GM08714 (cell line): Measurements from ENCODE around the gene TAL2.

Experiments
- H3K4me3 ChIP-seq: fragments of 200-500 bp; sonication (Bioruptor generic); 2 replicates; pipeline ENCODE4 v1.5.1; 2014; ENCODE audit warnings: mild to moderate bottlenecking, low read length, inconsistent platforms
- ZNF274 ChIP-seq: IDR thresholded peaks from 2 replicates; pipeline ENCODE4 v1.6.1; 2012; ENCODE audit warnings: mild to moderate bottlenecking, low read depth, low read length

The TAL2 gene

DNA sequence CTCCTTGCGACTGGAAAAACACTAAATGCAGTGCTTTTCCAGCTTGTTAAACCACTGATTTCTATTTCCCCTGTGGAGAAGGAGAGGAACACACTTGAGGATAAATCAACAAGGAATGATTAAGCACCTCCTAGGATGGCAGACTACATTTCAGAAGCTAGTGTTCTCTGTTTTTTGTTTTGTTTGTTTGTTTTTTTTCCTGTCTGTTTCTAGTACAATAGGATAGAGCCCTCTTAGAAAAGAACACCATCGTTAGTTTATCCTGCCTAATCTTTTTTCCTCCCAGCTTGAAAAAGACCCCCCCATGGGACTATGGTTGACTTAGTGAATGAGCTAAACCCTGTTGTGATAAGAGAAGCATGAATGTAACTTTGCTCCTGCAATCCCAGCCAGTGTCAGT lies 3.9 kb upstream of the TAL2 start:
- no peak for TF ChIP-seq ZNF274
- no peak overlapping the region for H3K4me3 ChIP-seq

DNA sequence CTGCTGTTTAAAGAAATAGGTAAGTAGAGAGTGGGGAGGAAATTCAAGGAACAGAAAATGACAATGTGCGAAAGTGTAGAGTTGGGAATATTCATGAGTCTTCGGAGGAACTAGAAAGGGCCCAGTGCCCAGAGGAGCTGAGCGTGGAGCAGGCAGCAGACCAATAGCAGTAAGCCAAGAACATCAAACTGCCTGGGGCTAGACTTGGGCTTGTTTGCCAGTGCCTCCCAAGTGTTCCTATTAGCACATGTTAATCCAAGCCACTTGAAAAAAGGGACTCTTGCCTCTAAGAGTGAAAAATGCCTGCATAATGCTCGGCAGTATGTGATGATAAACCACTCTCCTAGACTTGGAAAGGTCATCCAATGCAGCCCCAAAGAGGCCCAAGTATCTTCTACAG lies 1.2 kb upstream of the TAL2 start:
- no peak for TF ChIP-seq ZNF274
- H3K4me3 ChIP-seq = no peak overlapping the region

DNA sequence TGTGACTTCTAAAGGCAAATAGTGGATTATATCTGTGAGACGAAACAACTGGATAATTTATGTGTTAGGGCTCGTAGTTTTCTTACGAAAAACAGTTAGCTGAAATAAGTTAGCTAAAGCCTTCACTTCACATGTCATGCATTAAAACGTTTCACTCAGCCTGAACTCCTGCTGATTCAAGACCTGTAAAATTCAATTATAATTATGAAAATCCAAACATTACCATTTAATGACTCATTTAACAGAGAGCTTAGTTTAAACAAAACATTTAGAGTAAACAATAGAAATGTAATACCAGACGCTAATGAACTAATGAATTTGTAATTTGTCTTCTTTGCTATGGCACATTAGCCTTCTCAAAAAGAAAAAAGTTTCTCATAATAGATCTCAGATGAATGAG lies 1.7 kb downstream of the TAL2 start:
- H3K4me3 ChIP-seq = no peak overlapping the region
- no peak for TF ChIP-seq ZNF274

DNA sequence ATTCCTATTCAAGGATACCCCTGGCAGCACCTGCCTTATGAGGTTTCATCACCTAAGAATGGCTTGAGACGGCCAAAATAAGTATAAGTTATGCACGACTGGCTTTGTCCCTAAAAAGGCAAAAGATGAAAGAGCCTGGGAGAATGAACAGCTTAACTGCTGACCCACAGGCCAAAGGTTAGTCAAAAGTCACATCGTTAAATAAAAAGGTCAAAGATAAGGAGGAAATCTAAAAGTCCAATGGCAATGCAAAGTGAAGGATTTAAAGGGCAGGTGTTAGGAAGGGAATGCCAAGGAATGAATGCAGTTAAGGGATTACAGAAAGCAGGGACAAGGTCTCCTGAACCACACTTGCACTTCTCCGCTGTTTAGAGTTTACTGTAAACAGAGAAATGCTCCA lies 5.6 kb downstream of the TAL2 start:
- TF ChIP-seq ZNF274 = no peak
- H3K4me3 ChIP-seq = no peak overlapping the region

DNA sequence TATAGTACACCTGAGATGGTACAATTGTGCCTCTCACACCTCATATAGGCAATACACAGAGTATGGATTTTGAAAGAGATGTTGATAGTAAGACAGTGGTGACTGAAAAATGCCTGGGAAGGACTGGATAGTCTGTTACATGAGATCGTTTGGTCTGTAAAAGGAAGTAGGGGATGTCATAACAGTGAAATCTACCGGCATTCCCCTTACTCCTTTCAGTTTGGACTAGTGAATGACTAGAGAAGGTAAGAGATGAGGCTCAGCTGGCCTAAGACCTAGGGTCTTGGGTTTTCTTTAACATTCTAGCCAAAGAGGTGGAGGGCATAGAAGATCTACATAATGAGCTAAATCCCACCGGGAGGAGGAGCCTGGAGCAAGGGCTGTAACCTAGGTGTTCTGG lies 8.1 kb downstream of the TAL2 start:
- TF ChIP-seq ZNF274 = no peak

DNA sequence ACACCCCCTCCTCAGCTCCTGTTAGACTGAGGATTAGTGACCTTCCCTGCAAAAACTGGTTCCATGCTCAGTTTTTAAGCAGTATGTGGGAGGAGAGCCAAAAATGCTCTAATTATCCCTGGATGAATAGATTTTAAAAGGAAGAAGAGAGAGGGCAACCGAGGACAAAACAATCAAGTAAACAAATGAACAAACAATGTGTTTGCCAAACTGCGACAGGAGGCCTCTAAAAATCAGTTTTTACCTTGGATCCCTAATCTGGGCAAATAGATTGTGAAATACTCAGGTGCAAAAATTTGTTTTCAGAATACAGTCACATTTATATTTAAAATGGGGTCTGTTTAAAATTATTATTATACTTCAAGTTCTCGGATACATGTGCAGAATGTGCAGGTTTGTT lies 8.5 kb downstream of the TAL2 start:
- no peak for TF ChIP-seq ZNF274
- no peak overlapping the region for H3K4me3 ChIP-seq

More for the DNA sequence above, 8.1 kb downstream of the TAL2 start:
- H3K4me3 ChIP-seq = no peak overlapping the region

DNA sequence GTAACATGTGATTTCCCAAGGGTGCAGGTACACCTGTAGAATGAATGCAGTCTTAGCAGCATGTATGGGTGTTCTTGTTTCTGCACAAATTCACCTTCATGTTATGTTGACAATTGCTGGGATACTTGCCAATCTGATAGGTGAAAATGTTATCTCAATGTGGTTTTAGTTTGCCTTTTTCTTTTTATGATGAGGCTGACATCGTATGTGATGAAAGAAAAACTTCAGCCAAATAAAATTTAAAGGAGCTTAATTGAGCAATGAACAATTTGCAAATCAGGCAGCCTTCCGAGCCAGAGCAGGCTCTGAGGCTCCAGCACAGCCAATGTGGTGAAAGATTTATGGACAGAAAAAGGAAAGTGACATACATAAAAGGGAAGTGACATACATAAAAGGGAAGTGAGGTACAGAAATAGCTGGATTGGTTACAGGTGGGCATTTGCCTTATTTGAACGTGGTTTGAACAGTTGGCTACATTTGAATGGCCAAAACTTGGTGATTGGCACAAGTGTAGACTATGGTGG lies 10.5 kb downstream of the TAL2 start:
- TF ChIP-seq ZNF274 = no peak

DNA sequence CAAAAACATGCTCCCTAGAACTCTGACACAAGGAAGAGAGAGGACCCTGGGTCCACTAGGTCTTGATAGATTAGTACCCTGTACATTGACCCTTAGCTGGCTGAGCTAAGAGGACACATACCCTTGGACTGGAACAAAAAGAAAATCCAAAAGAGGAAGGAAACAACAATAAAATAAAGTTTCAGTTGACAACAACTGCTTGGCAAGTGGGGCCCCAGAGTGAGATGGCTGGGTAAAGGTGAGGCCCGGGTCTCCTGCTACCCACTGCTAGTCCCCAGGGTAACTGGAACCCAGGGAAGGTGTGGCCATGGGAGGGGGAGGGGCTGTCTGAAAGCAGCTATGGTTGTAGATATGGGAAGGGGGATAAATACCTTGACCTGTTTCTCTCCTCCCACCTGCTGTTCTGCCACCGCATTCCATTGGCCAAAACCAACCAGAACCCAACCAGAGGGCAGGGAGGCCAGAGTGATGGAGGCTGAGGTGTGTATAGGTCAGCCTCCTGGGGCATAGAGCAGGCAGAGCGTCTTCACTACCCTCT lies 11.7 kb downstream of the TAL2 start:
- no peak for TF ChIP-seq ZNF274
- no peak overlapping the region for H3K4me3 ChIP-seq

More for the DNA sequence above, 10.5 kb downstream of the TAL2 start:
- no peak overlapping the region for H3K4me3 ChIP-seq

DNA sequence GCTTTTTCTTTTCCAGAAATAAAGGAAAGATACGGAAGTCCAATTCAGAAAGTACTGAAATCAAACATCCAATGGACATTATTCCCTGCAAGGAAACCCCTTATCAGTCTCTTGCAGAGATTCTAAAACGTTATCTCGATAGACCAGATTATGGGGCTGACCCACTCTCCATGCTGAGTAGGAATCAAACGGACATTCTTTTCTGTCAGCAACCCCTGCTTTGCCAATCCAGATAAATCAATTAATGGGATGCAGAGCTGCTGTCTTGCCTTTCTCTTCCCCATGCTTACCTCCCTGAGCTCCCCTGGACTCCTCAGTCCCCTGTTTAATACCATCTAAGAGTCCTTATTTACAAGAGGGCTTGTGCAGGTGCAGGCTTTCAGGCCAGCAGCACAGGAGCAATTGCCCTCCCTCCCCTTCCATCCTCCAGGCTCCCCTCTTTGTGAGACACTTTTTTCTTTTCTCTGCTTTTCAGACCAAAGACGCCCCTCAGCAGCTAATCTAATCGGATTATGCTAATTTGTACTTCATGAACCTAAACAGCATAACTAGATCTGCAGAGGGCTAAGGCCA lies 14.2 kb downstream of the TAL2 start:
- no peak overlapping the region for H3K4me3 ChIP-seq
- no peak for TF ChIP-seq ZNF274

DNA sequence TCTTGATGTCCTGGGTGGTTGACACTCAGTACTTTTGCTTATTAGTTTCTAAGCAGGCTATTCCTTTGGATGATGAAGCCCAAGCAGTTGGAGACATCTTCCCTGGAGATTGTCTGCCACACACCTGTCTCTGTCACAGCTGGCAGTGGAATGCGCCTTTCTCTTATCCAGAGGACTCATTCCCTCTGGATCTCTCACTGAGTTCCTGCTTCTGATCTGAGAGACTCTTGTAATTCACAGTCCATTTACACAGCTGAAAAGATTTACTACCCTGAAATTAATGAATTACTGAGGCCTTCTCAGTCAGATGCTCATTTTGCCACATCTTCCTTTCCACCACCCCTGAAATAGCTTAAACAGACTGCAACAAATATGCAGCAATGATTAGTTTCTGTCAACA lies 15.9 kb downstream of the TAL2 start:
- no peak overlapping the region for H3K4me3 ChIP-seq
- TF ChIP-seq ZNF274 = no peak

DNA sequence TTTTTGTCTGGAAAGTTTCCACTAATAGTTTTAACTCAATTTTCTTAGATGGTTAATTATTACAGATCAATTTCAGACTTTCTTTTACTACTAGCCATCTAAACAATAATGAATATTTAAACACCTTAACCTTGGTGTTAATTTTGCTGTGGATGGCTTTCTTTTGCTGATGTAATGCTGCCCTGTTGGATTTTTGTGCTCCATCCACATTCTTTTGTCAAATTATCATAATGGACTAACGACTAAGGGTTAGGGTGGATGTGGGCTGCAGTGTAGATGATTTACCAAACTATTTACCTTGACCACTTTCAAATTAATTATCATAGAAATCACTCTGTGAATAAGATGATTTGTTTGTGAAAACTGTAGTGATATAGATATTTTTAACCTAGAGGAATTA lies 16.5 kb downstream of the TAL2 start:
- no peak overlapping the region for H3K4me3 ChIP-seq
- no peak for TF ChIP-seq ZNF274

DNA sequence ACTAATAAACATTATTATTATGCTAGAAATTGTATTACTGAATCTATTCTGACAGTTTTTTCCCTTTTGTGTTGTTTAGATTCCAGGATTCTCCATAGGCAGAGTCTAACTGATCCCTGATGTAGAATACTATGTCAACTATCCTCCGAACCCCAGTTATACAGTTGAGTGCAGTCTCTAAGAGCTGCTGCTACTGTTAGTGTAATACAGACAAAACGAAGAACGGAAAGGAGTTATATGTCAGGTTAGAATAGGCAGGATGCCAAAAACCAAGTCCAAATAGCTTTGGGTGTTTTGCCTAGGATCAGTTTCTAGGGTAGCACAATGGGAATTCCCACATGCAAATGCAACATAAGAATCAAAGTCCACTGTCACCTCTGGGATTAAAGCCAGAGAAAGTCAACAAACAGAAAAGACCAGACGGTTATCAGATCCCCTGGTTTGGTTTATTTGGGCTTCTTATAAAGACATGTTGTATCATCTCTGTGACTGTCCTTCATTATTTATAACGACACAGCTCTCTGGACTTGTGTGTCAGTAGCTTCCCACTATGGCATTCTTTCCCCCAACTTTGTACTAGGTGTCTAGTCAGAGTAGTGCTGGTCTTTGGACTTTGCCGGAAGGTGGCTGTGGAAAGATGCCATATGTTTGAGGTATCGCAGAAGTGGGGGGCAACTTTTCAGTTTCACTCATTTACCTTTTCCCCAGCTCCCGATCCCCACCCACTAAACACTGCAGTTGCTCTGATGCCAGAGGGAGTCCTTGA lies 17.2 kb downstream of the TAL2 start:
- no peak for TF ChIP-seq ZNF274
- H3K4me3 ChIP-seq = no peak overlapping the region

DNA sequence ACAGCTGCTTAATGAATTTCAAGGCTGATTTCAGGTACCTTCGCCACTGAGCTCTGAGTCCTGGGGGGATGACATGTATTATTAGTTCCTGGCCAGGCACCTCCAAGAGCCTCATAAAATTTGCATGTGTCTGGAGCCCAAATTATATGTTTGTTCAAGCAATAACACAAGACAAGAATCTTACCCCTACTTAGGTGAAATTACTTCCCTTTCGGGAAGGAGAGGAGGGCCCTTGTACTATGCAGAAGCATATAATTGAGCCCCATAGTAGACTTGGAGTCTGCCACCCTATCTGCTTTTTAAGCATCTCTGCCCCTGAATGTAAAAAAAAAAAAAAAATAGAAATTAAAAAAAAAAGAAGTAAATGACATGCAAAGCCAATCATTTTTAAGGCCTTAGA lies 19.1 kb downstream of the TAL2 start:
- no peak overlapping the region for H3K4me3 ChIP-seq
- no peak for TF ChIP-seq ZNF274

DNA sequence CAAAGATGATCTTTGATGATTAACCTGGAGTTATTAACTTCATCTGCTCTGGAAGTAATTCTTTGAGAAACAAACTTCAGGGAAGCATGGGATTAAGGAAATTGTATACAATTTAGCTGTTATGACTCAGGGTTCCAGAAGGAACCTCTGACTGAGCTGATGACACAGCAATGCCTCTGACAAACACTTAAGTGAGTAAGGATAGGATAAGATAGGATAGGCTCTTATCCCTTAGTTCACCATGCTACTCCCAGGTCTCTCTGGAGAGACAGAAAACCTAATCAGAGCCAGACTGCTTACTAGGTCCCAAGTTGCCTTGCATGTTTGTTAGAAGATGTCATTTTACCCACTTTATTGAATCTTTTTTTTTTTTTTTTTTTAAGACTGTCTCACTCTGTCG lies 19.5 kb downstream of the TAL2 start:
- TF ChIP-seq ZNF274 = no peak
- H3K4me3 ChIP-seq = no peak overlapping the region

DNA sequence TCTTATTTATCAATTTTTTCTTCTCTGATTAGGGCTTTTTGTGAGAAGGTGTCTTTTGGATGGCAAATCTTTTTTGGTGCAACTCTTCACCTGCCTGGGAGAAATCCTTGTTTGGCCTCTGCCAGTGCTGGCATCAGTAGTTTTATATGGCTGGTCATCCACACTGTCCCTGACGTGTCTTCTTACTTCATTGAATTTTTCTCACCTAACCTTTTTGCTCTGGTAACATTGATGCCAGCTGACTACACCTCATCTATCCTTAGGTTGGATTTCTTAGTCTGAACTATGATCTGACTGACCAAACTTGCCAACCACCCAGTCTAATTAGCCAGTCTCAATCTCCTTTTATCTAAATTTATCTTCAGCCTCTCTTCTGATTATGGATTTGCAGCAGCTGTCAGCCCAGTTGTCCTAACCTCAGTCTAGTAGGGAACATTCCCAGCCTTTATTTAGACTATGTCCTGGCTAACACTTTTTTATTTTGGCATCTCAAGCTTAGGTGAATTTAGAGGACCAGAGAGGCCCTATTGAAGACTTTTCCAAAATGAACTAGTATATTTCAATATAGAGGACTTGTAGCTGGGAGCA lies 21.5 kb downstream of the TAL2 start:
- no peak overlapping the region for H3K4me3 ChIP-seq
- no peak for TF ChIP-seq ZNF274
